Measurements from ENCODE around the gene TSNAX.

TSNAX gene

GRCh38 chr1:231590453-231591198 lies 62.2 kb downstream of the TSNAX start:
- TF ChIP-seq FOXP2 (optimal IDR thresholded peaks at IDR 0.05; ENCODE audit: borderline replicate concordance, extremely low read depth, extremely low read length, insufficient read depth) (no peak), POLR2AphosphoS5 (IDR thresholded peaks at IDR 0.05; ENCODE audit: low read depth, low read length) (no peak), TAF1 (IDR thresholded peaks at IDR 0.05; ENCODE audit: borderline replicate concordance, insufficient read depth, low read length) (no peak), SIN3A (IDR thresholded peaks at IDR 0.05; ENCODE audit: borderline replicate concordance, insufficient read depth, low read length) (no peak)
- TF ChIP-seq, protein P1, sequence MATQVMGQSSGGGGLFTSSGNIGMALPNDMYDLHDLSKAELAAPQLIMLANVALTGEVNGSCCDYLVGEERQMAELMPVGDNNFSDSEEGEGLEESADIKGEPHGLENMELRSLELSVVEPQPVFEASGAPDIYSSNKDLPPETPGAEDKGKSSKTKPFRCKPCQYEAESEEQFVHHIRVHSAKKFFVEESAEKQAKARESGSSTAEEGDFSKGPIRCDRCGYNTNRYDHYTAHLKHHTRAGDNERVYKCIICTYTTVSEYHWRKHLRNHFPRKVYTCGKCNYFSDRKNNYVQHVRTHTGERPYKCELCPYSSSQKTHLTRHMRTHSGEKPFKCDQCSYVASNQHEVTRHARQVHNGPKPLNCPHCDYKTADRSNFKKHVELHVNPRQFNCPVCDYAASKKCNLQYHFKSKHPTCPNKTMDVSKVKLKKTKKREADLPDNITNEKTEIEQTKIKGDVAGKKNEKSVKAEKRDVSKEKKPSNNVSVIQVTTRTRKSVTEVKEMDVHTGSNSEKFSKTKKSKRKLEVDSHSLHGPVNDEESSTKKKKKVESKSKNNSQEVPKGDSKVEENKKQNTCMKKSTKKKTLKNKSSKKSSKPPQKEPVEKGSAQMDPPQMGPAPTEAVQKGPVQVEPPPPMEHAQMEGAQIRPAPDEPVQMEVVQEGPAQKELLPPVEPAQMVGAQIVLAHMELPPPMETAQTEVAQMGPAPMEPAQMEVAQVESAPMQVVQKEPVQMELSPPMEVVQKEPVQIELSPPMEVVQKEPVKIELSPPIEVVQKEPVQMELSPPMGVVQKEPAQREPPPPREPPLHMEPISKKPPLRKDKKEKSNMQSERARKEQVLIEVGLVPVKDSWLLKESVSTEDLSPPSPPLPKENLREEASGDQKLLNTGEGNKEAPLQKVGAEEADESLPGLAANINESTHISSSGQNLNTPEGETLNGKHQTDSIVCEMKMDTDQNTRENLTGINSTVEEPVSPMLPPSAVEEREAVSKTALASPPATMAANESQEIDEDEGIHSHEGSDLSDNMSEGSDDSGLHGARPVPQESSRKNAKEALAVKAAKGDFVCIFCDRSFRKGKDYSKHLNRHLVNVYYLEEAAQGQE (IDR thresholded peaks at IDR 0.05; ENCODE audit: insufficient read depth in 1 of 2, low read depth in 2 of 2, low read length in 2 of 2), result no peak

GRCh38 chr1:231591466-231591865 lies 63.0 kb downstream of the TSNAX start:
- no peak for TF ChIP-seq POLR2AphosphoS5 (IDR thresholded peaks at IDR 0.05; ENCODE audit: low read depth, low read length)
- no peak for TF ChIP-seq TAF1 (IDR thresholded peaks at IDR 0.05; ENCODE audit: borderline replicate concordance, insufficient read depth, low read length)
- TF ChIP-seq, protein P1 (IDR thresholded peaks at IDR 0.05; ENCODE audit: insufficient read depth in 1 of 2, low read depth in 2 of 2, low read length in 2 of 2), result no peak
- TF ChIP-seq FOXP2 (optimal IDR thresholded peaks at IDR 0.05; ENCODE audit: borderline replicate concordance, extremely low read depth, extremely low read length, insufficient read depth), result no peak
- no peak for TF ChIP-seq SIN3A (IDR thresholded peaks at IDR 0.05; ENCODE audit: borderline replicate concordance, insufficient read depth, low read length)

DNA sequence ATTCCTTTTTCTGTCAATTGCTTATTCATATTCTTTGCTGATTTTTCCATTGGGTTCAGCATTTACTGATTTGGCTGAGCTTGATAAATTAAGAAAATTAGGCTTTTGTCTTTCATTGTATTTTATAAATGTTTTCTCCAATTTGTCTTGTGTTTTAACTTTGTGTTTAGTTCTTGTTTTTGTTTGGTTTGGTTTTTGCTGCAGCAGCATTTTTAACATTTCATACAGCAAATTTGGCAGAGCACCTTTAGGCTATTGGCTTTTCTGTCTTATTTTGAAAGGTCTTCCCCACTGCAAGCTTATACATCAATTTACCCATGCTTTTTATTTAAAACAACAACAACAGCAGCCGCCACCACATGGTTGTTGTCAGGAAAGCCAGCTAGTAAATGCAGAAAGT lies 64.3 kb downstream of the TSNAX start:
- TF ChIP-seq TAF1 (IDR thresholded peaks at IDR 0.05; ENCODE audit: borderline replicate concordance, insufficient read depth, low read length), result no peak
- TF ChIP-seq, protein P1 (IDR thresholded peaks at IDR 0.05; ENCODE audit: insufficient read depth in 1 of 2, low read depth in 2 of 2, low read length in 2 of 2), result no peak
- TF ChIP-seq POLR2AphosphoS5 (IDR thresholded peaks at IDR 0.05; ENCODE audit: low read depth, low read length), result no peak
- no peak for TF ChIP-seq FOXP2 (optimal IDR thresholded peaks at IDR 0.05; ENCODE audit: borderline replicate concordance, extremely low read depth, extremely low read length, insufficient read depth)
- no peak for TF ChIP-seq SIN3A (IDR thresholded peaks at IDR 0.05; ENCODE audit: borderline replicate concordance, insufficient read depth, low read length)

DNA sequence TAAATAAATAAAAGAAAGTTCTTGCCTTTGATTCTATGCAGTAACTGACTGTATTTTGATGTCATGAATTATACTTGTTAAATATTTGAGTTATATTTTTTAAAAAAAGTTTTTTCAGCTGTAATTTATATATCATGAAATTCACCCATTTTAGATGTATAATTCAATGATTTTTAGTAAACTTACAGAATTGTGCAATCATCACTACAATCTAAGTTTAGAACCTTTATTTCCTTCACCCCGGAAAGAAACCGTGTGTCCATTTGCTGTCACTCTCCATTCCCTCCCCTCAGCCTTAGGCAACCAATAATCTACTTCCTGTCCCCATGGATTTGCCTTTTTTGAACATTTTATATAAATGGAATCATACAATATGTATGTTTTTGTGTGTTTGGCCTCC lies 65.7 kb downstream of the TSNAX start:
- TF ChIP-seq, protein P1 (IDR thresholded peaks at IDR 0.05; ENCODE audit: insufficient read depth in 1 of 2, low read depth in 2 of 2, low read length in 2 of 2), result no peak
- TF ChIP-seq TAF1 (IDR thresholded peaks at IDR 0.05; ENCODE audit: borderline replicate concordance, insufficient read depth, low read length) (no peak), FOXP2 (optimal IDR thresholded peaks at IDR 0.05; ENCODE audit: borderline replicate concordance, extremely low read depth, extremely low read length, insufficient read depth) (no peak), POLR2AphosphoS5 (IDR thresholded peaks at IDR 0.05; ENCODE audit: low read depth, low read length) (no peak), SIN3A (IDR thresholded peaks at IDR 0.05; ENCODE audit: borderline replicate concordance, insufficient read depth, low read length) (no peak)

All from PFSK-1 (cell line).